IPS-18a (cell line): ENCODE results near the gene MIPEP.

Experiments
- H3K27ac ChIP-seq: one replicate; pipeline ENCODE4 v1.5.1; 2013; ENCODE audit warnings: low read length
- H3K27me3 ChIP-seq: one replicate; pipeline ENCODE4 v1.6.1; 2013; ENCODE audit warnings: mild to moderate bottlenecking, low read length; ENCODE audit not compliant: control insufficient read depth, insufficient read depth
- H3K36me3 ChIP-seq: one replicate; pipeline ENCODE4 v1.6.1; 2013; ENCODE audit warnings: low read depth, low read length; ENCODE audit not compliant: control insufficient read depth
- H3K4me1 ChIP-seq: one replicate; pipeline ENCODE4 v1.6.1; 2013; ENCODE audit warnings: low read depth, low read length; ENCODE audit not compliant: control insufficient read depth
- H3K4me3 ChIP-seq: one replicate; pipeline ENCODE4 v1.5.1; 2013; ENCODE audit warnings: low read length
- H3K9ac ChIP-seq: one replicate; pipeline ENCODE4 v1.6.1; 2013; ENCODE audit warnings: mild to moderate bottlenecking, low read length, moderate library complexity
- H3K9me3 ChIP-seq: one replicate; pipeline ENCODE4 v1.6.1; 2013; ENCODE audit warnings: low read depth, low read length; ENCODE audit not compliant: control insufficient read depth

Gene MIPEP

GRCh38 chr13:23739596-23739995 lies 149.6 kb downstream of the MIPEP start:
- no peaks in the 10 kb centered on the region for H3K9me3 ChIP-seq
- no peak overlapping the region for H3K27ac ChIP-seq
- no peak overlapping the region for H3K4me3 ChIP-seq
- peaks cover 12% of the 10 kb centered on the region for H3K4me1 ChIP-seq
- H3K9ac ChIP-seq = no peak overlapping the region
- no peaks in the 10 kb centered on the region for H3K27me3 ChIP-seq
- H3K36me3 ChIP-seq = no peaks in the 10 kb centered on the region

GRCh38 chr13:23736541-23736940 lies 152.7 kb downstream of the MIPEP start:
- Histone ChIP-seq H3K27me3 (no peaks in the 10 kb centered on the region), H3K9ac (no peak overlapping the region), H3K36me3 (no peaks in the 10 kb centered on the region), H3K27ac (no peak overlapping the region), H3K4me3 (no peak overlapping the region), H3K4me1 (peaks cover 8% of the 10 kb centered on the region), H3K9me3 (no peaks in the 10 kb centered on the region)

- H3K4me1 ChIP-seq = peaks cover 8% of the 10 kb centered on the region
- no peak overlapping the region for H3K27ac ChIP-seq
- H3K4me3 ChIP-seq = no peak overlapping the region
- H3K36me3 ChIP-seq = no peaks in the 10 kb centered on the region
- H3K27me3 ChIP-seq = no peaks in the 10 kb centered on the region
- no peaks in the 10 kb centered on the region for H3K9me3 ChIP-seq
- no peak overlapping the region for H3K9ac ChIP-seq
These were observed 153.9 kb downstream of the MIPEP start for GRCh38 chr13:23735329-23735728.

GRCh38 chr13:23731709-23732108 lies 157.5 kb downstream of the MIPEP start:
- Histone ChIP-seq H3K36me3 (no peaks in the 10 kb centered on the region), H3K9me3 (no peaks in the 10 kb centered on the region), H3K27me3 (no peaks in the 10 kb centered on the region), H3K27ac (no peak overlapping the region), H3K4me1 (peaks cover 14% of the 10 kb centered on the region), H3K9ac (no peak overlapping the region), H3K4me3 (no peak overlapping the region)

GRCh38 chr13:23730251-23730650 lies 158.9 kb downstream of the MIPEP start:
- Histone ChIP-seq H3K27ac (no peak overlapping the region), H3K27me3 (no peaks in the 10 kb centered on the region)

GRCh38 chr13:23729531-23729930 lies 159.7 kb downstream of the MIPEP start:
- Histone ChIP-seq H3K36me3 (no peaks in the 10 kb centered on the region), H3K27me3 (no peaks in the 10 kb centered on the region), H3K4me1 (peaks cover 6% of the 10 kb centered on the region), H3K27ac (no peak overlapping the region), H3K4me3 (no peak overlapping the region), H3K9me3 (no peaks in the 10 kb centered on the region), H3K9ac (no peak overlapping the region)

More at GRCh38 chr13:23730251-23730650, 158.9 kb downstream of the MIPEP start:
- no peaks in the 10 kb centered on the region for H3K9me3 ChIP-seq
- H3K36me3 ChIP-seq = no peaks in the 10 kb centered on the region
- no peak overlapping the region for H3K9ac ChIP-seq
- H3K4me3 ChIP-seq = no peak overlapping the region
- peaks cover 6% of the 10 kb centered on the region for H3K4me1 ChIP-seq

- Histone ChIP-seq H3K27ac (no peak overlapping the region), H3K4me3 (no peak overlapping the region), H3K36me3 (no peaks in the 10 kb centered on the region), H3K9me3 (no peaks in the 10 kb centered on the region), H3K4me1 (peaks cover 6% of the 10 kb centered on the region), H3K27me3 (no peaks in the 10 kb centered on the region), H3K9ac (no peak overlapping the region)
These were observed 160.4 kb downstream of the MIPEP start for GRCh38 chr13:23728807-23729206.

- no peaks in the 10 kb centered on the region for H3K27me3 ChIP-seq
- H3K9me3 ChIP-seq = no peaks in the 10 kb centered on the region
- H3K4me3 ChIP-seq = no peak overlapping the region
- peaks cover 10% of the 10 kb centered on the region for H3K4me1 ChIP-seq
- H3K27ac ChIP-seq = no peak overlapping the region
- no peaks in the 10 kb centered on the region for H3K36me3 ChIP-seq
- no peak overlapping the region for H3K9ac ChIP-seq
These were observed 163.3 kb downstream of the MIPEP start for GRCh38 chr13:23725922-23726321.

GRCh38 chr13:23724196-23724970 lies 164.8 kb downstream of the MIPEP start:
- no peak overlapping the region for H3K27ac ChIP-seq

GRCh38 chr13:23723471-23723870 lies 165.7 kb downstream of the MIPEP start:
- H3K27ac ChIP-seq = no peak overlapping the region
- no peak overlapping the region for H3K4me3 ChIP-seq
- H3K4me1 ChIP-seq = peaks cover 10% of the 10 kb centered on the region
- no peaks in the 10 kb centered on the region for H3K27me3 ChIP-seq
- no peaks in the 10 kb centered on the region for H3K9me3 ChIP-seq
- no peak overlapping the region for H3K9ac ChIP-seq
- H3K36me3 ChIP-seq = no peaks in the 10 kb centered on the region

More at GRCh38 chr13:23724196-23724970, 164.8 kb downstream of the MIPEP start:
- Histone ChIP-seq H3K36me3 (no peaks in the 10 kb centered on the region), H3K9ac (no peak overlapping the region), H3K9me3 (no peaks in the 10 kb centered on the region), H3K4me3 (no peak overlapping the region), H3K4me1 (peaks cover 10% of the 10 kb centered on the region), H3K27me3 (no peaks in the 10 kb centered on the region)

- H3K36me3 ChIP-seq = no peaks in the 10 kb centered on the region
- no peak overlapping the region for H3K27ac ChIP-seq
- no peaks in the 10 kb centered on the region for H3K27me3 ChIP-seq
- no peak overlapping the region for H3K4me3 ChIP-seq
- no peak overlapping the region for H3K9ac ChIP-seq
- no peaks in the 10 kb centered on the region for H3K9me3 ChIP-seq
- peaks cover 10% of the 10 kb centered on the region for H3K4me1 ChIP-seq
These were observed 166.3 kb downstream of the MIPEP start for GRCh38 chr13:23722726-23723453.
